T-helper 1 cell treated with Interleukin-12 subunit alpha and Interleukin-12 subunit beta and Interleukin-4 antibody, amounts not matched to agents 30 ng/mL and 1 ng/mL, for 36 hours (primary cell): Measurements from ENCODE around the gene OR11L1. TPM values are rescaled to one million over a fixed set of nuclear protein-coding genes. Genes with fewer than 3 reads are reported as not detected.

Source experiments
- intact Hi-C: fragments of 100-400 bp; cut with micrococcal nuclease; formaldehyde crosslinking; loops from one replicate; pipeline ENCODE4 v1.15.1; 2024
- total RNA-seq: library from RNA; stranded (reverse); gene quantifications from 2 replicates; pipeline ENCODE4 v1.2.3, GENCODE V29; 2022

The OR11L1 gene
- total RNA-seq, 1 donor from 2014 or later: not detected

DNA sequence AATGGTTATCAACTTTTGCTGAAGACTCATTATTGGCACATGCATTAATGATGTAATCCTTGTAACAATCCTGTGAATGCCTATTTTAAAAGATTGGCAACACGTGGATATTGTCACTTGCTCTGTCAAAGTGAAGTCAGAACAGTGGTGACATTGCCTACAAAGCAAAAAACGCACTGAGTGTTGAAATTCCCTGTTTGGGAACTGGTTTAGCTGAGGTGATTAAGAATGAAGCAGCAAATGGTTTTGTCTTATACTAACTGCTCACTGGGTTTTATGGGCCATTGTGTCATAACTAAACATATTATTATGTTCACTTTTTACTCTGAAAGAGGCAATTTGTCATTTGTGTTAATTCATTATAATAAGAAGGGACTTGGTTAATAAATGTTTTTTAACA is 29.1 kb downstream of the OR11L1 start:
- intact Hi-C loops: no loop called here

DNA sequence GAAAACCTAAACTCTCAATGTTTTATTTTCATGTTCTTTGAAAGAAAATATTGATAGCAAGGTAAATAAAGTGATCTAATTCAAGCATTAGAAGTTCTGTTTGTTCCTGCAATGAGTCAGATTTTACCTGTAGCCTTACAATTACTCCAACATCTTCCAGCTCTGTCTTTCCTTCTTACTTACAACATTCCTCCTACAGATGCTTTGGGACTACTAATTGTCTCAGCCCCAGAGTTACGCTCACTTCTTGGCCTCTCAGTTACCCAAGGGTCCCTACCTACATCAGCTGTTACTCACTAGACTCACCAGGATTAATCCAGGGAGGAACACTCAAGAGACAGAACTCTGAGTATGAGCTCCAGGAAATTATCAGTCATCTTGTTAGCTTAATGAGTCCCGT is 44.2 kb downstream of the OR11L1 start:
- intact Hi-C loops: no loop called here

Other genes starting within 250 kb of the OR11L1 start
- gene OR2G3, start 236.3 kb downstream of the OR11L1 start, total RNA-seq: not detected in 2 replicates
- not detected in 2 replicates for gene OR13G1, start 162.2 kb downstream of the OR11L1 start, total RNA-seq
- not detected in 2 replicates for gene OR6F1, start 125.2 kb downstream of the OR11L1 start, total RNA-seq
- gene OR14K1, start 103.3 kb downstream of the OR11L1 start, total RNA-seq: not detected in 2 replicates
- not detected in 2 replicates for gene OR14A2, start 93.8 kb downstream of the OR11L1 start, total RNA-seq
- not detected in 2 replicates for gene OR1C1, start 81.3 kb downstream of the OR11L1 start, total RNA-seq
- not detected in 2 replicates for gene OR14A16, start 17.8 kb downstream of the OR11L1 start, total RNA-seq
- gene TRIM58, start 15.3 kb upstream of the OR11L1 start, total RNA-seq: 0.61 TPM in 2 replicates
- not detected in 2 replicates for gene OR2W3, start 53.7 kb upstream of the OR11L1 start, total RNA-seq
- not detected in 2 replicates for gene OR2T8, start 78.4 kb upstream of the OR11L1 start, total RNA-seq
- gene OR2AJ1, start 83.0 kb upstream of the OR11L1 start, total RNA-seq: not detected in 2 replicates
- gene OR2L8, start 107.0 kb upstream of the OR11L1 start, total RNA-seq: 0.34 TPM in 1 of 2 replicates, not detected in the other
- 0.20 TPM in 1 of 2 replicates, not detected in the other for gene OR2AK2, start 123.3 kb upstream of the OR11L1 start, total RNA-seq
- not detected in 2 replicates for gene OR2L5, start 171.8 kb upstream of the OR11L1 start, total RNA-seq
- 0.07 and 0.10 TPM in 2 replicates for gene OR2L2, start 188.2 kb upstream of the OR11L1 start, total RNA-seq
- not detected in 2 replicates for gene OR2L3, start 204.9 kb upstream of the OR11L1 start, total RNA-seq